BE2C (cell line): ENCODE measurements around the gene RFX4.

Experiments
- DNase-seq: peaks from one replicate; pipeline ENCODE4 v3.0.0-alpha.2; 2020
- H3K27me3 ChIP-seq: fragments of 250-450 bp; sonication (Bioruptor Pico); 2 replicates; pipeline ENCODE4 v1.5.1; 2020; ENCODE audit warnings: mild to moderate bottlenecking
- H3K36me3 ChIP-seq: fragments of 250-450 bp; sonication (Bioruptor Pico); 2 replicates; pipeline ENCODE4 v1.5.1; 2020; ENCODE audit warnings: mild to moderate bottlenecking
- H3K4me1 ChIP-seq: fragments of 250-450 bp; sonication (Bioruptor Pico); 2 replicates; pipeline ENCODE4 v1.5.1; 2020
- H3K4me3 ChIP-seq: 2 replicates; pipeline ENCODE4 v1.5.1; 2011; ENCODE audit warnings: low read depth, low read length
- H3K9me3 ChIP-seq: fragments of 250-450 bp; sonication (Bioruptor Pico); 2 replicates; pipeline ENCODE4 v1.5.1; 2020
- CTCF ChIP-seq: IDR thresholded peaks from 2 replicates; pipeline ENCODE4 v1.5.1; 2012; ENCODE audit warnings: mild to moderate bottlenecking, low read depth, low read length

The RFX4 gene

DNA sequence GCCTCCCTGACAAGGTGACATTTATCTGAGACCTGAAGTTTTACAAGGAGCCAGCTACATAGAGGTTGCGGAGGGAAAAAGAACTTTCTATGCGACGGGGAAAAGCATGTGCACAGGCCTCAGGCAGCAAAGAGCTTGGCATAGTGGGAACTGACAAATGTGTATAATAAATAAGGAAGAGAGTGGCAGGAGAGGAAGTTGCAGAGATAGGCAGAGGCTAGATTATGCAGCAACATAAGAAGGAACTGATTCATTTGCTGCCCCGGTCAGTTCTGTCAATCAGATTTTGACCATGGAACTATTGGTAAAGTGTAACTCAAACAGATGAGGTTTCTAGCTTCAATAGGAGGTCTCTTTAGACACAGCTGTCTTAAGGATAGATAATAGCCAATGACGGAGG lies 158.0 kb downstream of the RFX4 start:
- no peaks in the 10 kb centered on the region for H3K36me3 ChIP-seq
- DNase-seq = no peak
- no peaks in the 10 kb centered on the region for H3K27me3 ChIP-seq
- H3K9me3 ChIP-seq = no peaks in the 10 kb centered on the region
- peaks cover 20% of the 10 kb centered on the region for H3K4me1 ChIP-seq
- H3K4me3 ChIP-seq = no peak overlapping the region
- TF ChIP-seq CTCF = no peak

DNA sequence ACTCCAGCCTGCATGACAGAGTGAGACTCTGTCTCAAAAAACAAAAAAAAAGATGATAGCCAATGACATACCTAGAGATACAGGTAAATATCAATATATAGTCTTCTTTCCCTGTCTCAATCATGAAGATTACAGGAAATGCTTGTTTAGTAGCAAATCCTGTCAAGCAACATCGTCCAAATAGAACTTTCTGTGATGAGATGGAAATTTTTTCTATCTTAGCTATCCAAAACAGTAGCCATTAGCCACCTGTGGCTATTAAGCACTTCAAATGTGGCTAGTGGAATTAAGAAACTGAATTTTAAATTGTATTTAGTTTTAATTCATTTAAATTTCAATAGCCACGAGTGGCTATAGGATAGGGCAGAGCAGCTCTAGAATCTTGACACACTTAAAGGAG lies 158.4 kb downstream of the RFX4 start:
- no peak for DNase-seq
- H3K4me1 ChIP-seq = peaks cover 16% of the 10 kb centered on the region
- no peaks in the 10 kb centered on the region for H3K36me3 ChIP-seq
- no peaks in the 10 kb centered on the region for H3K27me3 ChIP-seq
- TF ChIP-seq CTCF = no peak
- H3K4me3 ChIP-seq = no peak overlapping the region
- no peaks in the 10 kb centered on the region for H3K9me3 ChIP-seq

- H3K27me3 ChIP-seq = no peaks in the 10 kb centered on the region
- no peak for TF ChIP-seq CTCF
- no peak overlapping the region for H3K4me3 ChIP-seq
- H3K9me3 ChIP-seq = no peaks in the 10 kb centered on the region
- no peaks in the 10 kb centered on the region for H3K36me3 ChIP-seq
- peaks cover 11% of the 10 kb centered on the region for H3K4me1 ChIP-seq
- DNase-seq = no peak
Measured at GRCh38 chr12:106743270-106743988, 160.6 kb downstream of the RFX4 start.

DNA sequence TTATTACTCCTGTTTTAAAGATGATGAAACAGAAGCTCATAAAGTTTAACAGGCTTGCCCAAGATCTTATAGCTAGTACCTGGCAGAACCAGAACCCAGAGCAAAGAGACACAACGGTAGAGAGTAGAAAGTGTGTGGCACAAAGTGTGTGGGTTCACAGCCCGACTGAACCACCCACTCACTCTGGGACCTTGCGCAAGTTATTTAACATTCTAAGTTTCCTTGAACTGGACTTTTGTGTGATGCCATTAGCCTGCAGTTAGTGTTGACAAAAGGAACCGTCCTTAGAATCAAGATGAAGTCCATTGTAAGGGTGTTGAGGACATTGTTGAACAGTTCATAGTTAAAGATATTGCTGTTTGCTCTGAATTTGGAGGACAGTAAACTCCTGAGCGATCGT lies 161.8 kb downstream of the RFX4 start:
- H3K9me3 ChIP-seq = no peaks in the 10 kb centered on the region
- no peaks in the 10 kb centered on the region for H3K36me3 ChIP-seq
- H3K4me1 ChIP-seq = peaks cover 5% of the 10 kb centered on the region
- no peak for TF ChIP-seq CTCF
- no peaks in the 10 kb centered on the region for H3K27me3 ChIP-seq
- H3K4me3 ChIP-seq = no peak overlapping the region
- no peak for DNase-seq

DNA sequence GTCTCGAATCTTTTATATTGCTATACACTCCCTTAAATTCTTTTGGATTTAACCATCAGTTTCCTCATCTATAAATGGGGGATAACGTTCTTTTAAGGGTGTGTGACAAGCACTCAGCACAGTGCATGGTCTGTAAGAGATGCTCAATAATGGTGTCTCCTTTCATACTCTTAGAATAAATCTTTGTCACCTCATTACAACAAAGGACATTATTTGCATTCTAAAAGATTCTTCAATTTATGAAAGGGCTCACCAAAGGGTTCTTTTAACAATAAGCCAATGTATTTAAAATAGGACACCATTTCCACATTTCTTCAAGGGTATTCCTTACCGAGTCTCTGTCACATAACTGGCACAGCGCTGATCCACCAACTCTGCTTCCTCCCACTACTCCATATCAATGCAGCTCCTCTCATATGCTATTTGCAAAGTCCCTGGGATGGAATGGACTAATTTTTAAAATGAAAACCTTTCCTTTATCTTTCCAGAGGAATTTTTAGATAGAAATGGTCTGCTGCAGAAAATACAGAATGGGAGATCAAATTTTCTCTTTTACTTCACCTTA lies 162.5 kb downstream of the RFX4 start:
- Histone ChIP-seq H3K4me1 (no peaks in the 10 kb centered on the region; the same call in 1 of the 2 replicates), H3K4me3 (no peak overlapping the region), H3K9me3 (no peaks in the 10 kb centered on the region), H3K27me3 (no peaks in the 10 kb centered on the region), H3K36me3 (no peaks in the 10 kb centered on the region)
- no peak for TF ChIP-seq CTCF
- no peak for DNase-seq

- H3K9me3 ChIP-seq = no peaks in the 10 kb centered on the region
- no peaks in the 10 kb centered on the region for H3K36me3 ChIP-seq
- H3K4me1 ChIP-seq = no peaks in the 10 kb centered on the region
- no peaks in the 10 kb centered on the region for H3K27me3 ChIP-seq
- TF ChIP-seq CTCF = no peak
- no peak overlapping the region for H3K4me3 ChIP-seq
- no peak for DNase-seq
Measured at GRCh38 chr12:106747973-106748436, 165.2 kb downstream of the RFX4 start.
